GM23248 (cell line): ENCODE results near the gene LPIN1. TPM values are rescaled to one million over a fixed set of nuclear protein-coding genes. Genes with fewer than 3 reads are reported as not detected.
"Not testable (repeated sequence)": the region's sequence is repeated elsewhere in the genome, so short reads cannot be mapped to it uniquely, and the experiment has no call there.

Experiments used
- DNase-seq: peaks from one replicate; pipeline ENCODE4 v3.0.0-alpha.2; 2015
- H2AFZ ChIP-seq: fragments of 200-600 bp; sonication (generic); 2 replicates; pipeline ENCODE4 v1.6.1; 2016; ENCODE audit warnings: antibody characterized with exemption
- H3F3A ChIP-seq: fragments of 200-600 bp; sonication (generic); 2 replicates; pipeline ENCODE4 v1.6.1; 2016; ENCODE audit warnings: mild to moderate bottlenecking, antibody characterized with exemption, mixed run types; ENCODE audit not compliant: insufficient read depth
- H3K27ac ChIP-seq: fragments of 200-600 bp; sonication (generic); 2 replicates; pipeline ENCODE4 v1.5.1; 2016; ENCODE audit warnings: mild to moderate bottlenecking
- H3K27me3 ChIP-seq: fragments of 200-600 bp; sonication (generic); replicated peaks from 2 replicates; pipeline ENCODE4 v1.6.1; 2016; ENCODE audit warnings: mild to moderate bottlenecking; ENCODE audit not compliant: insufficient read depth
- H3K36me3 ChIP-seq: fragments of 200-600 bp; sonication (generic); 2 replicates; pipeline ENCODE4 v1.6.1; 2016; ENCODE audit warnings: low read depth, mild to moderate bottlenecking
- H3K4me1 ChIP-seq: fragments of 200-600 bp; sonication (generic); 2 replicates; pipeline ENCODE4 v1.6.1; 2016; ENCODE audit warnings: mild to moderate bottlenecking; ENCODE audit not compliant: insufficient read depth
- H3K4me2 ChIP-seq: fragments of 200-600 bp; sonication (generic); one replicate; pipeline ENCODE4 v1.6.1; 2016; ENCODE audit warnings: mild to moderate bottlenecking; ENCODE audit not compliant: unreplicated experiment
- H3K4me3 ChIP-seq: fragments of 200-600 bp; sonication (generic); 2 replicates; pipeline ENCODE4 v1.5.1; 2016; ENCODE audit warnings: mild to moderate bottlenecking
- H3K79me2 ChIP-seq: fragments of 200-600 bp; sonication (generic); 2 replicates; pipeline ENCODE4 v1.6.1; 2016; ENCODE audit warnings: mild to moderate bottlenecking; ENCODE audit not compliant: insufficient read depth
- H3K9ac ChIP-seq: fragments of 200-600 bp; sonication (generic); 2 replicates; pipeline ENCODE4 v1.6.1; 2016; ENCODE audit warnings: mild to moderate bottlenecking
- H3K9me2 ChIP-seq: fragments of 200-600 bp; sonication (generic); 2 replicates; pipeline ENCODE4 v1.6.1; 2016; ENCODE audit warnings: mixed run types, mild to moderate bottlenecking, moderate library complexity; ENCODE audit not compliant: insufficient read depth
- H3K9me3 ChIP-seq: fragments of 200-600 bp; sonication (generic); one replicate; pipeline ENCODE4 v1.6.1; 2017; ENCODE audit warnings: low read depth
- H4K20me1 ChIP-seq: fragments of 200-600 bp; sonication (generic); 2 replicates; pipeline ENCODE4 v1.6.0; 2016; ENCODE audit not compliant: insufficient read depth
- EZH2 ChIP-seq: fragments of 200-600 bp; sonication (generic); IDR thresholded peaks from 2 replicates; pipeline ENCODE4 v1.6.1; 2018; ENCODE audit warnings: antibody characterized with exemption, mild to moderate bottlenecking; ENCODE audit not compliant: insufficient read depth, poor library complexity, severe bottlenecking
- EZH2phosphoT487 ChIP-seq: fragments of 200-600 bp; sonication (generic); IDR thresholded peaks from 2 replicates; pipeline ENCODE4 v1.6.1; 2018; ENCODE audit warnings: antibody characterized with exemption, moderate library complexity, mild to moderate bottlenecking, low read depth; ENCODE audit not compliant: insufficient read depth
- WGBS, 2 experiments: methylation state at CpG; one replicate each; pipeline ENCODE4 v1.1.6; 2015 to 2017; ENCODE audit warnings: low lambda C conversion rate in 2 of 2, low coverage in 1 of 2; ENCODE audit errors: missing lambda C conversion rate in 2 of 2; 5-methylcytosine and 5-hydroxymethylcytosine counted together
- in situ Hi-C: fragments of 300-500 bp; cut with MboI; formaldehyde crosslinking; loops from 2 replicates; pipeline ENCODE4 v1.15.0; 2020
- polyA plus RNA-seq: library from polyadenylated mRNA; unstranded; fragments of >200 nt; fragmentation: Nextera tagmentation; extraction: Ambion mirVana; gene quantifications from 2 replicates; pipeline ENCODE4 v1.2.1, GENCODE V29; 2016
- total RNA-seq: library from RNA; depleted of rRNA; stranded (reverse); fragments of >200 nt; shearing (Covaris generic); gene quantifications from 2 replicates; pipeline ENCODE4 v1.2.3, GENCODE V29; 2014

LPIN1 gene
- total and polyA plus RNA-seq, 2 experiments from 2014 or later, result 11.2 to 12.6 TPM

DNA sequence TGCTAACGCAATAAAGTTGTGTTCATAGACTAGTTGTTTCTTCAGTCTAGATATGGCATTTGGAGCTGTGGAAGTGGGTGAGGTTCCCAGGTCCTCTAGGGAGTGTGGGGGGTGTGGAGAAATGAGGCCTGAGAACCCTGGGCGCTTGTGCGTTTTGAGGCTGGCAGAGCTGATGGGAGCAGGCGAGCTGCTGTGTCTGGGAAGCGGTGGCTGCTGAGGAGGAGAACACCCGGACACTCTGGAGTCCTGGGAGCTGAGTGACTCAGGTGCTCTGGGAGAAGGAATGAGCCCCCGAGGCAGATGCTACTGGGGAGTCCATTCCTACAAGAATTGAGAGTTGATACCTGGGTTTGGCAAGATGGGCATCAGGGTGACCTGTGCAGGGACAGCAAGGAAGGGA is 67.5 kb downstream of the LPIN1 start:
- in situ Hi-C loops, result no loop called here
- no peaks in the 10 kb centered on the region for H3K36me3 ChIP-seq
- no peaks in the 10 kb centered on the region for H3K79me2 ChIP-seq
- H3F3A ChIP-seq, result no peaks in the 10 kb centered on the region
- no peak overlapping the region for H3K4me2 ChIP-seq
- H3K27me3 ChIP-seq, result no peaks in the 10 kb centered on the region
- H3K9me3 ChIP-seq, result no peaks in the 10 kb centered on the region
- no peaks in the 10 kb centered on the region for H3K9me2 ChIP-seq
- H4K20me1 ChIP-seq, result no peaks in the 10 kb centered on the region
- no peak overlapping the region for H3K9ac ChIP-seq
- H3K4me3 ChIP-seq, result no peak overlapping the region
- WGBS, 2 experiments, result 93 to 96% methylated on average over 7 of the region's 7 CpGs
- H3K27ac ChIP-seq, result no peak overlapping the region
- no peaks in the 10 kb centered on the region for H3K4me1 ChIP-seq
- DNase-seq, result no peak
- H2AFZ ChIP-seq, result no peak overlapping the region
- TF ChIP-seq EZH2 (no peak), EZH2phosphoT487 (no peak)

DNA sequence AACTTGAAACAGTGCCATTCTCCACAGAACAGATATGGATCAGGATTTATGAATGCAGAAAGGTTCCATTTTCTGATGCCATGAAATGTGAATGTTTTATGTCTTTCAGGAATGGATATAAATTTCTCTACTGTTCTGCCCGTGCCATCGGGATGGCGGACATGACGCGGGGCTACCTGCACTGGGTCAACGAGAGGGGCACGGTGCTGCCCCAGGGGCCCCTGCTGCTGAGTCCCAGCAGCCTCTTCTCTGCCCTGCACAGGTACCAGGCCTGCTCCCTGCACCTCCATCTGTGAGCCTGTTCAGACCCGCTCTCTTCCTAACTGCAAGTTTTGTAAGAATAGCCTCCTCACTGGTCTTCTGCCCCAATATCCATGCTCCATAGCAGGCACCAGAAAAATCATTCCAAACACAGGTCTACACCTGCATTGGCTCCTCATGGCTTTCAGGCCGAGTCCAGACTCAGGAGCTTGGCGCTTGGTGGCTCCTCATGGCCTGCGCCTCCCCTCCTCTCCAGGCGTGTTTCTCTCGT is 68.6 kb downstream of the LPIN1 start:
- Histone ChIP-seq H3K27ac (no peak overlapping the region), H3K9me2 (no peaks in the 10 kb centered on the region), H3F3A (no peaks in the 10 kb centered on the region), H3K79me2 (no peaks in the 10 kb centered on the region), H3K4me1 (no peaks in the 10 kb centered on the region), H3K4me3 (no peak overlapping the region), H3K9me3 (no peaks in the 10 kb centered on the region), H2AFZ (no peak overlapping the region), H3K9ac (no peak overlapping the region), H3K27me3 (no peaks in the 10 kb centered on the region), H3K4me2 (no peak overlapping the region), H3K36me3 (0 out of 2 replicates have a peak, but pooled peaks cover under 1% of the 10 kb centered on the region), H4K20me1 (no peaks in the 10 kb centered on the region)
- DNase-seq, result no peak
- TF ChIP-seq EZH2 (no peak), EZH2phosphoT487 (no peak)
- in situ Hi-C loops, result no loop called here
- WGBS, 2 experiments, result 94 to 96% methylated on average over 13 of the region's 13 CpGs

DNA sequence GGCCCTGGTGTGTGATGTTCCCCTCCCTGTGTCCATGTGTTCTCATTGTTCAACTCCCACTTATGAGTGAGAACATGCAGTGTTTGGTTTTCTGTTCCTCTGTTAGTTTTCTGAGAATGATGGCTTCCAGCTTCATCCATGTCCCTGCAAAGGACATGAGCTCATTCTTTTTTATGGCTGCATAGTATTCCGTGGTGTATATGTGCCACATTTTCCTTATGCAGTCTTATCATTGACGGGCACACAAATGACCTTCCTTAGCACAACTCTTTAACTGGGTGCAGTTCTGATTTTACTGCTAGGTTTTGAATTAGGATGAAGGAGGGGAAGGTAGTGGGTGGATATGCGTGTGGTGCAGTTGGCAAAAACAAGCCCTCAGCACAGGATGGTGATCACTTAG is 70.5 kb downstream of the LPIN1 start:
- H3K4me2 ChIP-seq, H3K9me2 ChIP-seq, H3K9me3 ChIP-seq, H2AFZ ChIP-seq, DNase-seq, H3K27me3 ChIP-seq, H3K9ac ChIP-seq, H3K4me3 ChIP-seq, H4K20me1 ChIP-seq, H3K36me3 ChIP-seq, H3K4me1 ChIP-seq, in situ Hi-C loops, H3F3A ChIP-seq, H3K79me2 ChIP-seq, H3K27ac ChIP-seq: not testable (repeated sequence)
- 98 to 99% methylated on average over 3 of the region's 3 CpGs for WGBS, 2 experiments

DNA sequence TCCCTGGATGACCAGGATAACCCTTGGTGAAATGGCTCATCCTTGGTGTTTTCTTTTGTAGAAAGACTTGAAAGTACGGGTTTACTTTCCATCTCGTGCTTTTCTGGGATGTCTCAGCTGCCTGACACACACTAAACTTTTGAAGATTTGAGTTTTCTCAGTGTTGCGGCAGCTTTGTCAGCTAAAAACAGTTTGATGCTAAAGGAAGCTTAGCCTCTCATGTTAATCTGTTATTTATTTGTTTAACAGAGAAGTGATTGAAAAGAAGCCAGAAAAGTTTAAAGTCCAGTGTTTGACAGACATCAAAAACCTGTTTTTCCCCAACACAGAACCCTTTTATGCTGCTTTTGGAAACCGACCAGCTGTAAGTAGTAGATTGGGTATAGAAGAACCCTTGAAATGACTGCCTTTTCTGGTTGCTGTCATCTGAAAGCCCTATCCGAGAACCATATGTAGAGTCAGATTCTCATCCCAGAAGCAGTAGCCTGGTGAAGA is 72.8 kb downstream of the LPIN1 start:
- TF ChIP-seq EZH2phosphoT487 (no peak), EZH2 (no peak)
- 97 to 100% methylated on average over 5 of the region's 5 CpGs for WGBS, 2 experiments
- Histone ChIP-seq H3K27ac (no peak overlapping the region), H3K36me3 (0 out of 2 replicates have a peak, but pooled peaks cover 8% of the 10 kb centered on the region), H3F3A (no peaks in the 10 kb centered on the region), H3K27me3 (no peaks in the 10 kb centered on the region), H4K20me1 (no peaks in the 10 kb centered on the region), H3K9me2 (no peaks in the 10 kb centered on the region), H3K4me1 (no peaks in the 10 kb centered on the region), H3K4me3 (no peak overlapping the region), H3K9me3 (no peaks in the 10 kb centered on the region), H3K79me2 (no peaks in the 10 kb centered on the region), H3K9ac (no peak overlapping the region), H2AFZ (no peak overlapping the region), H3K4me2 (no peak overlapping the region)
- in situ Hi-C loops, result no loop called here
- DNase-seq, result no peak

DNA sequence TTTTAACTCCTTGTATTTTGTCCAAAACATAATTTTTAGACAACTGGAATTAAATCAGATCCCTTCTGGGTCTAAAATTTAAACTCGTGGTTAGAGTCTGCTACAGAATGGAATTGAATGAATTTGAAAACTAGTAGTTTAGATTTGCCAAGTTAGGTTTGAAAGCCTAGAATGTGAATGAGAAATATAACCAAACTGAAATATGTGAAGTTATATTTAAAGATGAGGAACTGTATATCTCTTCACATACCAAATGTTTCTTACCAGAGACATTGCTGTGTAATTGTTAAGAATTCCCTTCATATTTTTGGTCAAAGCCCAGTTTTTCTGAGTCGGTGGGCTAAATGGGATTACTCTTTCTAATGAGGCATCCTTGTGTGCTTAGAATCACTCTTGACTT is 74.2 kb downstream of the LPIN1 start:
- DNase-seq, result no peak
- Histone ChIP-seq H3K4me3 (no peak overlapping the region), H3K9ac (no peak overlapping the region), H3K4me2 (no peak overlapping the region), H3K9me3 (no peaks in the 10 kb centered on the region), H2AFZ (no peak overlapping the region), H3F3A (no peaks in the 10 kb centered on the region), H3K4me1 (no peaks in the 10 kb centered on the region), H4K20me1 (no peaks in the 10 kb centered on the region), H3K27me3 (no peaks in the 10 kb centered on the region), H3K9me2 (no peaks in the 10 kb centered on the region), H3K79me2 (no peaks in the 10 kb centered on the region), H3K27ac (no peak overlapping the region), H3K36me3 (0 out of 2 replicates have a peak, but pooled peaks cover 8% of the 10 kb centered on the region)
- WGBS, 2 experiments, result 90 to 96% methylated on average over 2 of the region's 2 CpGs
- in situ Hi-C loops, result no loop called here
- TF ChIP-seq EZH2phosphoT487 (no peak), EZH2 (no peak)
